Esophagus squamous epithelium (tissue), 5 donors: Measurements from ENCODE around the gene DHRS4L2. TPM values are rescaled to one million over a fixed set of nuclear protein-coding genes. Genes with fewer than 3 reads are reported as not detected.
"Not testable (repeated sequence)": the region's sequence is repeated elsewhere in the genome, so short reads cannot be mapped to it uniquely, and the experiment has no call there.

Source experiments
- DNase-seq: peaks from one replicate; lab custom pipeline; 2025; lab: John Stamatoyannopoulos, UW
- H3K27ac ChIP-seq, 4 donors: fragments of 200-600 bp; sonication (generic); one replicate each; pipeline ENCODE4 v1.5.1; 2016 to 2019; ENCODE audit warnings: mild to moderate bottlenecking in 1 of 4
- H3K27me3 ChIP-seq, 4 donors: fragments of 200-600 bp; sonication (generic); 1 replicate in 3 of 4; 2 replicates in 1 of 4; pipeline versions ENCODE4 v1.5.1 to v1.6.0; 2017 to 2021; ENCODE audit warnings: antibody characterized with exemption in 1 of 4
- H3K36me3 ChIP-seq, 3 donors: fragments of 200-600 bp; sonication (generic); one replicate each; pipeline ENCODE4 v1.5.1; 2016 to 2019
- H3K4me1 ChIP-seq, 3 donors: fragments of 200-600 bp; sonication (generic); one replicate each; pipeline ENCODE4 v1.5.1; 2017 to 2019
- H3K4me3 ChIP-seq, 4 donors: fragments of 200-600 bp; sonication (generic); 1 replicate in 3 of 4; 2 replicates in 1 of 4; pipeline ENCODE4 v1.5.1; 2016 to 2019; ENCODE audit warnings: mild to moderate bottlenecking in 2 of 4, moderate library complexity in 1 of 4
- H3K9me3 ChIP-seq, 3 donors: fragments of 200-600 bp; sonication (generic); one replicate each; pipeline ENCODE4 v1.5.1; 2016 to 2019
- CTCF ChIP-seq, 6 experiments: fragments of 450-650 bp in 4 of 6; fragments of 200-600 bp in 2 of 6; sonication (generic) in 2 of 6; IDR thresholded peaks; one replicate each; pipeline ENCODE4 v1.5.1; 2016 to 2019; ENCODE audit warnings: antibody characterized with exemption in 6 of 6, mild to moderate bottlenecking in 4 of 6, moderate library complexity in 4 of 6
- POLR2A ChIP-seq, 4 donors: fragments of 450-650 bp; IDR thresholded peaks; one replicate each; pipeline ENCODE4 v1.6.1; 2017; ENCODE audit warnings: antibody characterized with exemption in 4 of 4, mild to moderate bottlenecking in 4 of 4, moderate library complexity in 3 of 4
- WGBS, 2 donors: methylation state at CpG; one replicate each; pipeline ENCODE4 v1.1.5; 2018; 5-methylcytosine and 5-hydroxymethylcytosine counted together
- intact Hi-C: fragments of 100-400 bp; cut with DNase I; formaldehyde crosslinking; loops from one replicate; pipeline ENCODE4 v1.15.0; 2022
- total RNA-seq, 4 donors: library from RNA; depleted of rRNA; stranded (reverse); fragments of >200 nt; gene quantifications; one replicate each; pipeline ENCODE4 v1.1.0, GENCODE V29; 2016
- donor health status: DM: yes; HTN: yes; CAD: no.

DHRS4L2 gene
- total RNA-seq, 4 donors from 2014 or later: 9.4 to 35.6 (median 27.2) TPM

- Histone ChIP-seq H3K4me1 (peaks cover 0 to 10% (median 0%) of the 10 kb centered on the region in 3 donors), H3K27ac (peak overlapping the region in 3 of 4 donors; percentile 44 to 67 (median 56)), H3K4me3 (peak overlapping the region; percentile 32 to 57 (median 48))
- H3K9me3 ChIP-seq, DNase-seq, intact Hi-C loops, H3K27me3 ChIP-seq, H3K36me3 ChIP-seq: not testable (repeated sequence)
- no CpG with 5 or more reads among the region's 62 CpGs for WGBS, 2 donors
Observed at GRCh38 chr14:24006817-24007652, 18.3 kb downstream of the DHRS4L2 start.

- intact Hi-C loops: no loop called here
- H3K27me3 ChIP-seq: no peaks in the 10 kb centered on the region
- H3K4me1 ChIP-seq: peaks cover 0 to 33% (median 0%) of the 10 kb centered on the region in 3 donors
- 30 to 46% methylated on average over 2 of the region's 2 CpGs for WGBS, 2 donors
- no peak for TF ChIP-seq POLR2A (IDR thresholded peaks at IDR 0.05)
- DNase-seq: no peak
- no peak overlapping the region for H3K4me3 ChIP-seq
- H3K36me3 ChIP-seq: no peaks in the 10 kb centered on the region
- no peaks in the 10 kb centered on the region for H3K9me3 ChIP-seq
- no peak overlapping the region for H3K27ac ChIP-seq
Observed at GRCh38 chr14:24011051-24011450, 22.3 kb downstream of the DHRS4L2 start.

- Histone ChIP-seq H3K4me1 (peaks cover 0 to 24% (median 0%) of the 10 kb centered on the region in 3 donors), H3K27ac (peak overlapping the region in 2 of 4 donors; percentile 17 to 29)
- H3K4me3 ChIP-seq, DNase-seq, H3K36me3 ChIP-seq, H3K27me3 ChIP-seq, intact Hi-C loops, H3K9me3 ChIP-seq: not testable (repeated sequence)
- 49 to 77% methylated on average over 4 of the region's 4 CpGs for WGBS, 2 donors
Observed at GRCh38 chr14:24012726-24013273, 24.1 kb downstream of the DHRS4L2 start.

- peak; percentile 75 to 96 (median 94) for TF ChIP-seq CTCF (IDR thresholded peaks at IDR 0.05)
- no peak for TF ChIP-seq POLR2A (IDR thresholded peaks at IDR 0.05)
- Histone ChIP-seq H3K4me3 (no peak overlapping the region), H3K27ac (no peak overlapping the region), H3K9me3 (no peaks in the 10 kb centered on the region), H3K4me1 (peaks cover 0 to 23% (median 0%) of the 10 kb centered on the region in 3 donors), H3K27me3 (no peaks in the 10 kb centered on the region), H3K36me3 (no peaks in the 10 kb centered on the region)
- DNase-seq: no peak
- intact Hi-C loops: no loop called here
- WGBS, 2 donors: 24 to 26% methylated on average over 11 to 12 of the region's 12 CpGs
Observed at GRCh38 chr14:24013654-24014514, 25.2 kb downstream of the DHRS4L2 start.

GRCh38 chr14:24015745-24016144 is 27.0 kb downstream of the DHRS4L2 start:
- not testable (repeated sequence) for H3K27ac ChIP-seq, H3K4me3 ChIP-seq, DNase-seq, H3K36me3 ChIP-seq, H3K27me3 ChIP-seq, H3K9me3 ChIP-seq
- intact Hi-C loops: loop anchor here (2.0 kb wide), 1 partner anchor 43 kb away; no protein-coding TSS in a partner anchor
- peaks cover 0 to 27% (median 0%) of the 10 kb centered on the region in 3 donors for H3K4me1 ChIP-seq
- WGBS, 2 donors: 83 to 97% methylated on average over 1 to 5 of the region's 6 CpGs

GRCh38 chr14:24018978-24019377 is 30.2 kb downstream of the DHRS4L2 start:
- DNase-seq, H3K27ac ChIP-seq, intact Hi-C loops, H3K4me3 ChIP-seq, H3K9me3 ChIP-seq, H3K4me1 ChIP-seq, H3K36me3 ChIP-seq, H3K27me3 ChIP-seq: not testable (repeated sequence)

GRCh38 chr14:24019944-24020343 is 31.2 kb downstream of the DHRS4L2 start:
- H3K4me1 ChIP-seq, DNase-seq, H3K27me3 ChIP-seq, H3K4me3 ChIP-seq, H3K27ac ChIP-seq, H3K9me3 ChIP-seq, H3K36me3 ChIP-seq, intact Hi-C loops: not testable (repeated sequence)
- peak in 5 of 6 experiments; percentile 10 to 41 (median 17) for TF ChIP-seq CTCF (IDR thresholded peaks at IDR 0.05)
- 19 to 34% methylated on average over 2 of the region's 2 CpGs for whole genome bisulfite sequencing, 2 donors

- DNase-seq, H3K36me3 ChIP-seq, H3K4me3 ChIP-seq, H3K27ac ChIP-seq, H3K9me3 ChIP-seq, H3K27me3 ChIP-seq, intact Hi-C loops, H3K4me1 ChIP-seq: not testable (repeated sequence)
- WGBS, 2 donors: 87 to 100% methylated on average over 1 to 3 of the region's 3 CpGs
Observed at GRCh38 chr14:24020520-24020919, 31.8 kb downstream of the DHRS4L2 start.

- intact Hi-C loops, H3K27ac ChIP-seq, H3K4me1 ChIP-seq, H3K36me3 ChIP-seq, DNase-seq, H3K9me3 ChIP-seq, H3K4me3 ChIP-seq, H3K27me3 ChIP-seq: not testable (repeated sequence)
- 100% methylated on average over 1 to 3 of the region's 3 CpGs for WGBS, 2 donors
Observed at GRCh38 chr14:24024939-24025418, 36.2 kb downstream of the DHRS4L2 start.

GRCh38 chr14:24029687-24030086 is 41.0 kb downstream of the DHRS4L2 start:
- not testable (repeated sequence) for H3K27me3 ChIP-seq, H3K27ac ChIP-seq, H3K36me3 ChIP-seq, DNase-seq, H3K4me3 ChIP-seq
- 94 to 97% methylated on average over 2 of the region's 3 CpGs for WGBS, 2 donors
- peaks cover 0 to 11% (median 11%) of the 10 kb centered on the region in 3 donors for H3K9me3 ChIP-seq
- peaks cover 0 to 25% (median 5%) of the 10 kb centered on the region in 3 donors for H3K4me1 ChIP-seq
- intact Hi-C loops: loop anchor here (5.0 kb wide), 1 partner anchor 42 kb away; the partner anchor contains the start of gene DHRS4L2
